Thyroid gland (tissue), 4 donors: ENCODE results near the gene MCL1. TPM values are rescaled to one million over a fixed set of nuclear protein-coding genes. Genes with fewer than 3 reads are reported as not detected.

ENCODE experiments used
- DNase-seq, 2 donors: peaks; one replicate each; pipeline ENCODE4 v3.0.0-alpha.2; 2019
- H3K27ac ChIP-seq, 3 donors: fragments of 200-600 bp; sonication (generic); 1 replicate in 2 of 3; 2 replicates in 1 of 3; pipeline ENCODE4 v1.5.1; 2016 to 2019; ENCODE audit warnings: mild to moderate bottlenecking in 1 of 3, moderate library complexity in 1 of 3
- H3K27me3 ChIP-seq: fragments of 200-600 bp; sonication (generic); one replicate; pipeline ENCODE4 v1.5.1; 2019
- H3K36me3 ChIP-seq, 2 donors: fragments of 200-600 bp; sonication (generic); one replicate each; pipeline ENCODE4 v1.5.1; 2016 to 2019
- H3K4me1 ChIP-seq, 2 donors: fragments of 200-600 bp; sonication (generic); one replicate each; pipeline ENCODE4 v1.5.1; 2017 to 2019
- H3K4me3 ChIP-seq, 3 donors: fragments of 200-600 bp; sonication (generic); replicated peaks in 1 of 3; 1 replicate in 2 of 3; 2 replicates in 1 of 3; pipeline ENCODE4 v1.5.1; 2016; ENCODE audit warnings: mild to moderate bottlenecking in 1 of 3
- H3K9me3 ChIP-seq: fragments of 200-600 bp; sonication (generic); one replicate; pipeline ENCODE4 v1.5.1; 2017
- CTCF ChIP-seq, 6 experiments: fragments of 200-600 bp in 3 of 6; fragments of 450-650 bp in 3 of 6; sonication (generic) in 3 of 6; IDR thresholded peaks; one replicate each; pipeline ENCODE4 v1.5.1; 2016 to 2019; ENCODE audit warnings: antibody characterized with exemption in 6 of 6, mild to moderate bottlenecking in 2 of 6, inconsistent platforms in 1 of 6, moderate library complexity in 1 of 6
- POLR2A ChIP-seq, 2 donors: fragments of 450-650 bp; IDR thresholded peaks; one replicate each; pipeline ENCODE4 v1.6.1; 2017; ENCODE audit warnings: antibody characterized with exemption in 2 of 2, mild to moderate bottlenecking in 2 of 2, moderate library complexity in 1 of 2
- WGBS, 2 donors: methylation state at CpG; one replicate each; pipeline ENCODE4 v1.1.5; 2017; 5-methylcytosine and 5-hydroxymethylcytosine counted together
- intact Hi-C: fragments of 100-400 bp; cut with DNase I; formaldehyde crosslinking; loops from one replicate; pipeline ENCODE4 v1.15.1; 2023
- total RNA-seq, 4 donors: library from RNA; depleted of rRNA; stranded (reverse); fragments of >200 nt; gene quantifications; one replicate each; pipeline ENCODE4 v1.2.3, GENCODE V29; 2016

MCL1 gene
- total RNA-seq, 4 donors from 2014 or later = 164 to 313 (median 203) TPM

- 67 to 71% methylated on average over 15 of the region's 15 CpGs for WGBS, 2 donors
- intact Hi-C loops = no loop called here
- H3K36me3 ChIP-seq = peaks cover 14 to 42% of the 10 kb centered on the region in 2 donors
- no peak for DNase-seq
- H3K4me3 ChIP-seq = peak overlapping the region in 1 of 3 donors; percentile 26
- H3K4me1 ChIP-seq = peaks cover 14 to 15% of the 10 kb centered on the region in 2 donors
- TF ChIP-seq CTCF (IDR thresholded peaks at IDR 0.05) = no peak
- TF ChIP-seq POLR2A (IDR thresholded peaks at IDR 0.05) = peak in 1 of 2 donors; percentile 5
- no peaks in the 10 kb centered on the region for H3K9me3 ChIP-seq
- no peaks in the 10 kb centered on the region for H3K27me3 ChIP-seq
- H3K27ac ChIP-seq = peak overlapping the region; percentile 85 to 100 (median 99)
Measured at GRCh38 chr1:150579945-150580642, 684 bp upstream of the MCL1 start.

- H3K27ac ChIP-seq = peak overlapping the region; percentile 99 to 100 (median 99)
- peak; percentile 36 to 38 for DNase-seq
- no peaks in the 10 kb centered on the region for H3K27me3 ChIP-seq
- peaks cover 27 to 58% of the 10 kb centered on the region in 2 donors for H3K36me3 ChIP-seq
- no peak for TF ChIP-seq CTCF (IDR thresholded peaks at IDR 0.05)
- peak in 1 of 2 donors; percentile 29 for TF ChIP-seq POLR2A (IDR thresholded peaks at IDR 0.05)
- intact Hi-C loops = no loop called here
- no peaks in the 10 kb centered on the region for H3K9me3 ChIP-seq
- WGBS, 2 donors = 1% methylated on average over 34 to 40 of the region's 50 CpGs
- peak overlapping the region; percentile 34 to 98 (median 92) for H3K4me3 ChIP-seq
- H3K4me1 ChIP-seq = peaks cover 29 to 31% of the 10 kb centered on the region in 2 donors
Measured at GRCh38 chr1:150578272-150579109, 919 bp downstream of the MCL1 start.

GRCh38 chr1:150577557-150578271 lies 1.7 kb downstream of the MCL1 start:
- H3K4me3 ChIP-seq = peak overlapping the region; percentile 34 to 98 (median 92)
- no peaks in the 10 kb centered on the region for H3K27me3 ChIP-seq
- H3K9me3 ChIP-seq = no peaks in the 10 kb centered on the region
- H3K27ac ChIP-seq = peak overlapping the region; percentile 99 to 100 (median 99)
- intact Hi-C loops = no loop called here
- DNase-seq = no peak
- WGBS, 2 donors = 2 to 3% methylated on average over 11 of the region's 11 CpGs
- peaks cover 34 to 65% of the 10 kb centered on the region in 2 donors for H3K36me3 ChIP-seq
- TF ChIP-seq CTCF (IDR thresholded peaks at IDR 0.05) (no peak), POLR2A (IDR thresholded peaks at IDR 0.05) (peak in 1 of 2 donors; percentile 53)
- peaks cover 37 to 39% of the 10 kb centered on the region in 2 donors for H3K4me1 ChIP-seq

- Histone ChIP-seq H3K9me3 (no peaks in the 10 kb centered on the region), H3K36me3 (peaks cover 38 to 68% of the 10 kb centered on the region in 2 donors), H3K27ac (peak overlapping the region; percentile 99 to 100 (median 99)), H3K4me3 (peak overlapping the region; percentile 34 to 98 (median 92)), H3K27me3 (no peaks in the 10 kb centered on the region), H3K4me1 (peaks cover 44 to 45% of the 10 kb centered on the region in 2 donors)
- 6 to 18% methylated on average over 2 of the region's 2 CpGs for WGBS, 2 donors
- intact Hi-C loops = no loop called here
- DNase-seq = peak in 1 of 2 donors; percentile 9
- TF ChIP-seq CTCF (IDR thresholded peaks at IDR 0.05) (no peak), POLR2A (IDR thresholded peaks at IDR 0.05) (peak in 1 of 2 donors; percentile 3)
Measured at GRCh38 chr1:150576794-150577556, 2.4 kb downstream of the MCL1 start.
